ENCODE measurements around the gene GNB1. TPM values are rescaled to one million over a fixed set of nuclear protein-coding genes. Genes with fewer than 3 reads are reported as not detected.
A peak's percentile ranks its signal among the peaks of the same experiment; 100 is the strongest.

The GNB1 gene
- total and polyA plus RNA-seq, 9 of the 15 experiments (the other 6 are each of a cell fraction or from before 2014, with no cell fraction given), result 34.3 to 388 (median 114) TPM

DNA sequence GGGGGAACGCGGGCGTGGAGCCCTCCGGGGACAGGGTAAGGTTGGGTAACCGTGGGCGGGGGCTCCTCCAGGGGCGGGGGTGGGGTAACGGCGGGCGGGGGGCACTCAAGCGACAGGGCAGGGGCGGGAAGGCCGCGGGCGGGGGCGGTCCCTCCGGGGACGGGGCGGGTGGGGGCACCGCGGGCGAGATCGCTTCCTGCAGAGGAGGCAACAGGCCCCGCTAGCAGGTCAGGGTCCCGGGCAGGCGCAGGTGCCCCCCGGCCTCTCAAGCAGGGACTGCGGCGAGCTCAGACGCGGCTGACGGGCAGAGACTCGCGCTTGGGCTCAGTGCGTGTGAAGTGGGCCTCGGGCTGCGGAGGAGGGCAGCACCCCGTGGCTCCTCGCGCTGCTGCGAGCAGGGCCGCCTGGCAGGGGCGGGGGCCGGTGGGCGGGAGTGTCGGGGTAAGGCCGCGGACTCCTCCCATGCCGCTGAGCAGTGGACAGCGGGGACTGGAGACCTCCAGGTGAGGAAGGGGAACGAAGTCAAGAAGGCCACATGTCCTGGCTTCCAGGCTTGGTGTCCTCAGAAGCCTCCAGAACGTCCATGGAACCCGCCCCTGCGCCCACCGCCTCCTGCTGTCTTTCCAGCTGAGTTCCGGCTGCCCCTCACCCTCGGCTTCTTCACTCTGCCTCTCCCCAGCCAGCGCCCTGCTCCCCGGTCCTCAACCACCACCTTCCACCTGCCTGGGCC is 627 bp upstream of the GNB1 start (continued):
- TF ChIP-seq, protein P1, sequence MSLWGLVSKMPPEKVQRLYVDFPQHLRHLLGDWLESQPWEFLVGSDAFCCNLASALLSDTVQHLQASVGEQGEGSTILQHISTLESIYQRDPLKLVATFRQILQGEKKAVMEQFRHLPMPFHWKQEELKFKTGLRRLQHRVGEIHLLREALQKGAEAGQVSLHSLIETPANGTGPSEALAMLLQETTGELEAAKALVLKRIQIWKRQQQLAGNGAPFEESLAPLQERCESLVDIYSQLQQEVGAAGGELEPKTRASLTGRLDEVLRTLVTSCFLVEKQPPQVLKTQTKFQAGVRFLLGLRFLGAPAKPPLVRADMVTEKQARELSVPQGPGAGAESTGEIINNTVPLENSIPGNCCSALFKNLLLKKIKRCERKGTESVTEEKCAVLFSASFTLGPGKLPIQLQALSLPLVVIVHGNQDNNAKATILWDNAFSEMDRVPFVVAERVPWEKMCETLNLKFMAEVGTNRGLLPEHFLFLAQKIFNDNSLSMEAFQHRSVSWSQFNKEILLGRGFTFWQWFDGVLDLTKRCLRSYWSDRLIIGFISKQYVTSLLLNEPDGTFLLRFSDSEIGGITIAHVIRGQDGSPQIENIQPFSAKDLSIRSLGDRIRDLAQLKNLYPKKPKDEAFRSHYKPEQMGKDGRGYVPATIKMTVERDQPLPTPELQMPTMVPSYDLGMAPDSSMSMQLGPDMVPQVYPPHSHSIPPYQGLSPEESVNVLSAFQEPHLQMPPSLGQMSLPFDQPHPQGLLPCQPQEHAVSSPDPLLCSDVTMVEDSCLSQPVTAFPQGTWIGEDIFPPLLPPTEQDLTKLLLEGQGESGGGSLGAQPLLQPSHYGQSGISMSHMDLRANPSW (CRISPR knock-in tag; IDR thresholded peaks at IDR 0.05), result no peak
- TF ChIP-seq CREM (IDR thresholded peaks at IDR 0.05; ENCODE audit: low read depth) (no peak), ZNF584 (CRISPR knock-in tag; IDR thresholded peaks at IDR 0.05; ENCODE audit: low read depth) (no peak), NELFE (IDR thresholded peaks at IDR 0.05; ENCODE audit: insufficient read depth, insufficient read length) (no peak), SMAD2 (IDR thresholded peaks at IDR 0.05; ENCODE audit: low read depth, low read length) (no peak), GABPB2 (CRISPR knock-in tag; conservative IDR thresholded peaks at IDR 0.05) (no peak), HDGF (IDR thresholded peaks at IDR 0.05) (no peak), IFI16 (CRISPR knock-in tag; IDR thresholded peaks at IDR 0.05) (no peak), STAT5B (CRISPR knock-in tag; IDR thresholded peaks at IDR 0.05) (no peak), KLF1 (tag; IDR thresholded peaks at IDR 0.05) (no peak), SREBF1 (IDR thresholded peaks at IDR 0.05; ENCODE audit: borderline replicate concordance, low read depth, low read length) (no peak), FOXP1 (CRISPR knock-in tag; IDR thresholded peaks at IDR 0.05) (no peak), MCM5 (IDR thresholded peaks at IDR 0.05; ENCODE audit: low read depth) (no peak), LARP7 (IDR thresholded peaks at IDR 0.05) (no peak), MYBL2 (IDR thresholded peaks at IDR 0.05; ENCODE audit: low read depth) (no peak), MYBL2 (CRISPR knock-in tag; IDR thresholded peaks at IDR 0.05; ENCODE audit: borderline replicate concordance) (no peak)
- TF ChIP-seq, protein P2, sequence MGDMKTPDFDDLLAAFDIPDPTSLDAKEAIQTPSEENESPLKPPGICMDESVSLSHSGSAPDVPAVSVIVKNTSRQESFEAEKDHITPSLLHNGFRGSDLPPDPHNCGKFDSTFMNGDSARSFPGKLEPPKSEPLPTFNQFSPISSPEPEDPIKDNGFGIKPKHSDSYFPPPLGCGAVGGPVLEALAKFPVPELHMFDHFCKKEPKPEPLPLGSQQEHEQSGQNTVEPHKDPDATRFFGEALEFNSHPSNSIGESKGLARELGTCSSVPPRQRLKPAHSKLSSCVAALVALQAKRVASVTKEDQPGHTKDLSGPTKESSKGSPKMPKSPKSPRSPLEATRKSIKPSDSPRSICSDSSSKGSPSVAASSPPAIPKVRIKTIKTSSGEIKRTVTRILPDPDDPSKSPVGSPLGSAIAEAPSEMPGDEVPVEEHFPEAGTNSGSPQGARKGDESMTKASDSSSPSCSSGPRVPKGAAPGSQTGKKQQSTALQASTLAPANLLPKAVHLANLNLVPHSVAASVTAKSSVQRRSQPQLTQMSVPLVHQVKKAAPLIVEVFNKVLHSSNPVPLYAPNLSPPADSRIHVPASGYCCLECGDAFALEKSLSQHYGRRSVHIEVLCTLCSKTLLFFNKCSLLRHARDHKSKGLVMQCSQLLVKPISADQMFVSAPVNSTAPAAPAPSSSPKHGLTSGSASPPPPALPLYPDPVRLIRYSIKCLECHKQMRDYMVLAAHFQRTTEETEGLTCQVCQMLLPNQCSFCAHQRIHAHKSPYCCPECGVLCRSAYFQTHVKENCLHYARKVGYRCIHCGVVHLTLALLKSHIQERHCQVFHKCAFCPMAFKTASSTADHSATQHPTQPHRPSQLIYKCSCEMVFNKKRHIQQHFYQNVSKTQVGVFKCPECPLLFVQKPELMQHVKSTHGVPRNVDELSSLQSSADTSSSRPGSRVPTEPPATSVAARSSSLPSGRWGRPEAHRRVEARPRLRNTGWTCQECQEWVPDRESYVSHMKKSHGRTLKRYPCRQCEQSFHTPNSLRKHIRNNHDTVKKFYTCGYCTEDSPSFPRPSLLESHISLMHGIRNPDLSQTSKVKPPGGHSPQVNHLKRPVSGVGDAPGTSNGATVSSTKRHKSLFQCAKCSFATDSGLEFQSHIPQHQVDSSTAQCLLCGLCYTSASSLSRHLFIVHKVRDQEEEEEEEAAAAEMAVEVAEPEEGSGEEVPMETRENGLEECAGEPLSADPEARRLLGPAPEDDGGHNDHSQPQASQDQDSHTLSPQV (IDR thresholded peaks at IDR 0.05), result no peak; the same call in 1 of the 2 replicates
- TF ChIP-seq, protein P3, sequence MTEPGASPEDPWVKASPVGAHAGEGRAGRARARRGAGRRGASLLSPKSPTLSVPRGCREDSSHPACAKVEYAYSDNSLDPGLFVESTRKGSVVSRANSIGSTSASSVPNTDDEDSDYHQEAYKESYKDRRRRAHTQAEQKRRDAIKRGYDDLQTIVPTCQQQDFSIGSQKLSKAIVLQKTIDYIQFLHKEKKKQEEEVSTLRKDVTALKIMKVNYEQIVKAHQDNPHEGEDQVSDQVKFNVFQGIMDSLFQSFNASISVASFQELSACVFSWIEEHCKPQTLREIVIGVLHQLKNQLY (CRISPR knock-in tag; conservative IDR thresholded peaks at IDR 0.05), result 0 out of 4 replicates have a peak, but pooled peaks of 1 of the 2 experiments have one; percentile 14
- TF ChIP-seq, protein P4, sequence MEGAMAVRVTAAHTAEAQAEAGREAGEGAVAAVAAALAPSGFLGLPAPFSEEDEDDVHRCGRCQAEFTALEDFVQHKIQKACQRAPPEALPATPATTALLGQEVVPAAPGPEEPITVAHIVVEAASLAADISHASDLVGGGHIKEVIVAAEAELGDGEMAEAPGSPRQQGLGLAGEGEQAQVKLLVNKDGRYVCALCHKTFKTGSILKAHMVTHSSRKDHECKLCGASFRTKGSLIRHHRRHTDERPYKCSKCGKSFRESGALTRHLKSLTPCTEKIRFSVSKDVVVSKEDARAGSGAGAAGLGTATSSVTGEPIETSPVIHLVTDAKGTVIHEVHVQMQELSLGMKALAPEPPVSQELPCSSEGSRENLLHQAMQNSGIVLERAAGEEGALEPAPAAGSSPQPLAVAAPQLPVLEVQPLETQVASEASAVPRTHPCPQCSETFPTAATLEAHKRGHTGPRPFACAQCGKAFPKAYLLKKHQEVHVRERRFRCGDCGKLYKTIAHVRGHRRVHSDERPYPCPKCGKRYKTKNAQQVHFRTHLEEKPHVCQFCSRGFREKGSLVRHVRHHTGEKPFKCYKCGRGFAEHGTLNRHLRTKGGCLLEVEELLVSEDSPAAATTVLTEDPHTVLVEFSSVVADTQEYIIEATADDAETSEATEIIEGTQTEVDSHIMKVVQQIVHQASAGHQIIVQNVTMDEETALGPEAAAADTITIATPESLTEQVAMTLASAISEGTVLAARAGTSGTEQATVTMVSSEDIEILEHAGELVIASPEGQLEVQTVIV (CRISPR knock-in tag; IDR thresholded peaks at IDR 0.05; ENCODE audit: borderline replicate concordance), result no peak
